Measurements from ENCODE around the gene EMC10. TPM values are rescaled to one million over a fixed set of nuclear protein-coding genes. Genes with fewer than 3 reads are reported as not detected.

Gene EMC10
- total and polyA plus RNA-seq, 10 of the 15 experiments (the other 5 are each of a cell fraction or from before 2014, with no cell fraction given): 2.5 to 77.3 (median 20.3) TPM

GRCh38 chr19:50476224-50476906 is at the start of gene EMC10, which contains the start of gene GARIN5A (continued):
- peak; percentile 48; the same call in 1 of the 2 replicates for TF ChIP-seq NKRF (conservative IDR thresholded peaks at IDR 0.05)
- TF ChIP-seq PAX5 (IDR thresholded peaks at IDR 0.05; ENCODE audit: borderline replicate concordance, low read depth, low read length): no peak
- TF ChIP-seq CBFB (IDR thresholded peaks at IDR 0.05; ENCODE audit: low read depth): no peak
- no peak for TF ChIP-seq ZNF592 (IDR thresholded peaks at IDR 0.05)
- TF ChIP-seq CEBPZ (IDR thresholded peaks at IDR 0.05; ENCODE audit: low read depth, low read length): no peak
- TF ChIP-seq E4F1 (IDR thresholded peaks at IDR 0.05; ENCODE audit: borderline replicate concordance, partially characterized antibody): no peak
- peak; percentile 18 for TF ChIP-seq USF1 (IDR thresholded peaks at IDR 0.05; ENCODE audit: borderline replicate concordance, extremely low read length, insufficient read depth, low read depth, low read length)
- TF ChIP-seq ETV6 (conservative IDR thresholded peaks at IDR 0.05 in 1 of 2, IDR thresholded peaks at IDR 0.05 in 1 of 2; ENCODE audit: borderline replicate concordance in 1 of 2, low read depth in 1 of 2): no peak
- no peak; the same call in 1 of the 2 replicates for TF ChIP-seq RB1 (IDR thresholded peaks at IDR 0.05; ENCODE audit: borderline replicate concordance)
- TF ChIP-seq FOXM1 (IDR thresholded peaks at IDR 0.05; ENCODE audit: low read depth, low read length): no peak
- 0 out of 2 replicates have a peak, but pooled peaks have one; percentile 47 for TF ChIP-seq ZNF217 (IDR thresholded peaks at IDR 0.05)
- TF ChIP-seq IKZF2 (IDR thresholded peaks at IDR 0.05): peak; percentile 31 to 40; a peak in 2 of 4 replicates
- no peak for TF ChIP-seq CEBPB (IDR thresholded peaks at IDR 0.05; ENCODE audit: borderline replicate concordance in 1 of 2, low read depth in 2 of 2, low read length in 2 of 2)
